LoVo (cell line): Measurements from ENCODE around the gene CAPN8.
A peak's percentile ranks its signal among the peaks of the same experiment; 100 is the strongest.

Experiments used
- DNase-seq: peaks from one replicate; pipeline ENCODE4 v3.0.0-alpha.2; 2016; ENCODE audit warnings: low spot score

CAPN8 gene

DNA sequence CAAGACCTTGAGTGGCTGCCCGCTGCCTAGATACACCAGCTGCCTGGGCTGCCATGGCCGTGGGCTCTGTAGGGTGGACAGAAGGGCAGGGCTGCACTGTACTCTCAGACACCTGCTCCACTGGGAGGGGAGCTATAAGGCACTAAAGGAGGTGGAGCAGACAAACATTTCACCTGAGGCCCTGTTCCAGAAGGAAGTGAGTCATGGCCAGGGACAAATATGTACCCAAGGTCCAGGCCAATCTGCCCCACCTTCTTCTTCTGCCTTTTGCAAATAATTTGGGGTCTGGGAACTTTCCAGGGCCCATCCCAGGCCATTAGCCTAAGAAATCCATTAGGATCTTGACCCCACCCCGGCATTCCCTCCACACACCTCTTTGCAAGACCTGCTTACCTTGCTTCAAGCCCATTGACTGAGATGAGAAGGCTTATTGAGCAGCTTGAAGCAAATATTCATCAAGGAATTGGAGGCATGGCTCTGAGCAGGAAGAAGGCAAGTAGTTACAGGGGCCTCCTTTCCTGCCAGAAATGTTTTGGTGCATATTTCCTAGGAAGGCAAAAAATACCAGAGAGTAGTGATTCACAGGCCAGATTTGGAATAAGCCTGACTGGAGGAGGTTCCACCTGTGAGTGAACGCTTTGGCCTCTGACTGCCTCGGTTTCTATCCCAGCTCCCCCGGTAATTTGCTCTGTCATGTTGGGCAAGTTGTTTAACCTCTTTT lies at the start of gene CAPN8:
CAPN8 (minus strand) TSS at position 110 of the 721 bp plus-strand sequence; CDS start at position 55, 55 bp downstream.
- peak; percentile 89 for DNase-seq

DNA sequence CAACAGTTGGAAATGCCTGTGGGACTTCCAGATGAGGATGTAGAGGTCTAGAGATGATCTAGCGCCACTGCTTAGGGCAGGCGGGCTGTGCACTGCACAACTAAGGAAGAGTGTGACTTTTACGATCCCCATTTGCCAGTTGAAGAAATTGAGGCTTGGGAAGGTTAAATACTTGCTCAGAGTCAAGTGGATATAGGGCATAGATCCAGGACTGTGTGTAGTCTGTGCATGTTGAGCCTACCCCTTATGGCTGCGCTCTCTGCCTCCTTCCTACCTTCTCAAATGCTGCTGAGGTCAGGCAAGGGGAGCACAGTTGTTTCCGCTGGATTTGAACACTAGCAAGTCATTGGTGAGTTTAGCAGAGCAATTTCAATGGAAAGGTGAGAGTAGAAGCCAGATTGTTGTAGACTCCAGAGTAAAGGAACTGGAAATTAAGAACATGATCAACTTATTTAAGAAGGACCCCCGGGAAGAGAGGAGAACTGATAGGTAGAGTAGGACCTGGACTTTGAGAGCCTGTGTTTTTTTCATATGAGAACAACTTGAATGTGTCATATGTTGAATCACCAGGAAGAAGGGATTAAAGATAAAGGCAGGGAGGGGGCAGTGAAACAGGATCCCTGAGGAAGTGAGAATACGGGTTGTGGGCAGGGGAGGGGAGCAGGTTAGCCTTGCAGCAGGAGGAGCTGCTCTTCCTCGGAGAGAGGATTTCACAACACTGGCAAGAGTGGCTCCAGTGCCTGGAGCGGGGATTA lies 49.5 kb upstream of the CAPN8 start:
- peak; percentile 76 for DNase-seq

DNA sequence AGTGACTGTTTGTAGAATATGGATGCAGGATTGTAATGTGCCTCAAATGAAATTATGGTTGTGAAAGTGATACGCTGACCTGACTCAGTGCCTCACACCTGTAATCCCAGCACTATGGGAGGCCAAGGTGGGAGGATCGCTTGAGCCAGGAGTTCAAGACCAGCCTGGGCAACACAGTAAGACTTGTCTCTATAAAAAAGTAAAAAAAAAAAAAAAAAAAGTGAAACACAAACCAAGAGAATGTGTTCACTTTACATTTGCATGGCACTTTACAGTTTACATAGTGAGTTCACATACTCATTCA lies 48.9 kb upstream of the CAPN8 start:
- no peak for DNase-seq

DNA sequence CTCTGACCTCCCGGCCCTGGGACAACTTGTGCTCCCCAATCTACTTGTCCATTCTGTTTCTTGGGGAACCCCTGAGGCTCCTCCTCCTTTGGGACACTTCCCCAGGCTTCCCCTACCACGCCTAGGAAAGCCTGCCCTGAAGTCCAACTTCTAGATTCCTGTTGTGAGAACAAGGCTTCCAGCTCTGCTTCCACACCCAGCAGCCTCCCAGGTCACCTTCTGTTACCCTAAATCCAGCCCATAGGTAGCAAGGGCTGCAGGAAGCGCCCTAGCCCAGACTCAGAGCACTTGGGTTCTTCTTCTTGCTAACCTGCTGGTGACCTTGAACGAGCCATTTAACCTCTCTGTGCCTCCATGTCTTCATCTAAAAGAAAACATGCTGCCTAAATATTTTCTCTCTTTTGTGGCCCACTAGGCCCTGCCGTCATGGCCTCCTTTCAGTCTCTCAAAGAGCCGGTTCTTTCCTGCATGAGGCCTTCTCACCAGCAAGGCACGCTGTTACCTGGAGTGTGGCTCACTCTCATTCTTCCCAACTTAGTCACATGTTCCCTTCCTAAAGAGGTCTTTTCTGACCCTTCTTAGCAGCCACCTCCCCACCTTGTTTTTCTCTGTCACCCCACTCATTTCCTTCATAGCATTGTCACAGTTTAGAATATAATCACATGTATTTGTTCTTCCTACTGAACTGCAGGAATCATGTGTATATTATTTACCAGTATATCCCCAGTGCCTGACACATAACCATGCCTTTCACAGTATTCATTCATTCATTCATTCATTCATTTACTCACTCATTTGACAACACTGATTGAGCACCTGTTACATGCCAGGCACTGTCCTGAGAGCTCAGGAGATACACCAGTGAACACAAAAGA lies 48.3 kb upstream of the CAPN8 start:
- no peak for DNase-seq

DNA sequence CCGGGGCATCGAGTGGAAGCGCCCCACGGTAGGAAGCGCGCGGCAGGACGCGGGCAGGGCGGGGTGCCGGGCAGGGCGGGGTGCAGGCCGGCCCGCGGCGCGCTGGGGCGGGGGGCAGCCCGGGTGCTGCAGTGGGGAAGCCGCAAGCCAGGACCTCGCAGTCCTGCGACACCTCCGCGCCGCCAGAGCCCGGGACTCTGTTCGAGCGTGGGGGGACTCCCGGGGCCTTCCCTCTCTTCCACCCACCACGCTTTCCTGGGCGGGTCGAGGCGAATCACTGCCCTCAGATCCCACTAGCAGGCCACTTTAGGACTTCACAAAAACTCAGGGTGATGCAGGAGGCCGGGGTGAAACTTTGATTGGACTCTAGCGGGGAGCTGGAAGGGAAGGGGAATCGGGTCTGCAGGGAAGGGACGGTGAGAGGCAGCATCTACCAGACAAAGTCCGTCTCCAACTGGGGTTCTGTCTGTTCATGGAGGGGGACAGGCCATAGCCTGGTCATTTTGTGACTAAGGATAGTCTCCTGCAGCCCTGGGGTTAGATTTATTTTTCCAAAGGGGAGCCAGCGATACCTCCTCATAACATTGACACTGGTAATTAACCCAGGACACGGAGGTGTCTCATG lies 47.5 kb upstream of the CAPN8 start:
- DNase-seq, result no peak

DNA sequence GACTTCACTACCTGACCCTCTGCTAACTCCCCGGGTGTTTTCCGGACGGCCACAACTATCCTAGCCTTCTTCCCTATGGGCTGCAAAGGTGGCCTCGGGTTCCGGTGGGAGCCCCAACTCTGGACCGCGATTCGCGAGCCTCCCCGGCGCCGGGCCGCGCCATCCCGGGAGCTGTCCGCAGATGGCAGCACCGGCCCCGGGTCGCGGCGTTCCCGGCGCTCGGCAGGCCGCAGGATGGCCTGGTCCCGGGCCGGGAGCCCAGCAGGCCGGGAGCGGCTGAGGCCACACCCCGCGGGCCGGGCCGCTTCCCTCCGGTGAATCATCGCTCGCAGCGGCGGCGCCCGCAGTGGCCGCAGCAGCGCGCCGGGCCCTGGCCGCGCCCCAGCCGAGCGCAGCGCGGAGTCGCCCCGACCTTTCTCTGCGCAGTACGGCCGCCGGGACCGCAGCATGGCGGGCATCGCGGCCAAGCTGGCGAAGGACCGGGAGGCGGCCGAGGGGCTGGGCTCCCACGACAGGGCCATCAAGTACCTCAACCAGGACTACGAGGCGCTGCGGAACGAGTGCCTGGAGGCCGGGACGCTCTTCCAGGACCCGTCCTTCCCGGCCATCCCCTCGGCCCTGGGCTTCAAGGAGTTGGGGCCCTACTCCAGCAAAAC lies 46.8 kb upstream of the CAPN8 start, which contains the start of gene CAPN2:
CAPN2 (plus strand) TSS at position 346 of the 656 bp plus-strand sequence; CDS start at position 448, 102 bp downstream.
- DNase-seq, result peak; percentile 89

DNA sequence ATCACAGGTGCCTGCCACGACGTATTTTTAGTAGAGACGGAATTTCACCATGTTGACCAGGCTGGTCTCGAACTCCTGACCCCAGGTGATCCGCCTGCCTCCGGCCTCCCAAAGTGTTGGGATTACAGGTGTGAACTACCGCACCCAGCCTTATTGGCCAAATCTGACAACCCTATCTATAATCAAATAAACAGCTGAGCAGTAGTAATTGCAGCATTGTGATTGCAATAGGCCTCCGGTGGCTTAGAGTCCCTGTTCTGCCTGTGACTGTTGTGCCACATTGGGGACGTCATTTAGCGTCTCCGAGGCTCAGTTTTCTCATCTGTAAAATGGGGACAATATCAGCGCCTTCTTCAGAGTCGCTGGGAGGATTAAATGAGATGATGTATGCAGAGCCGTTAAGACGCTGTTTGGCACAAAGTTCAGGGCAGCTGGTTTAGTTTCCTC lies 46.3 kb upstream of the CAPN8 start:
- DNase-seq, result no peak

DNA sequence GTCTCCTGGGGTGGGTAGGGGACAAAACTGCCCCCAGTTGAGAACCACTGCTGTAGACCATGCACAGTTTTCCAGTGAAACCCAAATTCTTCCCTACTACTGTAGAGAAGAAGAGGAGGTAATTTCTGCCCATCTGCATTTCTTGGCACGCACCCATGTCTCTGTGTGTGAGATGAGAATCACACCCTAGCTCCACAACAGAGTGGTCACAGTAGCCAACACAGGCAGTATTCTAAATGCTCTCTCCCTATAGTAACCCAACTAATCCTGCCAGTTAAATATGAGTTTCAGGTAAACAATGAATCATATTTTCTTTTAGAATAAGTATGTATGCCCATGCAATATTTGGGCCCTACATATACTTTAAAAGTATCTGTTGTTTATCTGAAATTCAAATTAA lies 45.7 kb upstream of the CAPN8 start:
- DNase-seq, result peak; percentile 28

DNA sequence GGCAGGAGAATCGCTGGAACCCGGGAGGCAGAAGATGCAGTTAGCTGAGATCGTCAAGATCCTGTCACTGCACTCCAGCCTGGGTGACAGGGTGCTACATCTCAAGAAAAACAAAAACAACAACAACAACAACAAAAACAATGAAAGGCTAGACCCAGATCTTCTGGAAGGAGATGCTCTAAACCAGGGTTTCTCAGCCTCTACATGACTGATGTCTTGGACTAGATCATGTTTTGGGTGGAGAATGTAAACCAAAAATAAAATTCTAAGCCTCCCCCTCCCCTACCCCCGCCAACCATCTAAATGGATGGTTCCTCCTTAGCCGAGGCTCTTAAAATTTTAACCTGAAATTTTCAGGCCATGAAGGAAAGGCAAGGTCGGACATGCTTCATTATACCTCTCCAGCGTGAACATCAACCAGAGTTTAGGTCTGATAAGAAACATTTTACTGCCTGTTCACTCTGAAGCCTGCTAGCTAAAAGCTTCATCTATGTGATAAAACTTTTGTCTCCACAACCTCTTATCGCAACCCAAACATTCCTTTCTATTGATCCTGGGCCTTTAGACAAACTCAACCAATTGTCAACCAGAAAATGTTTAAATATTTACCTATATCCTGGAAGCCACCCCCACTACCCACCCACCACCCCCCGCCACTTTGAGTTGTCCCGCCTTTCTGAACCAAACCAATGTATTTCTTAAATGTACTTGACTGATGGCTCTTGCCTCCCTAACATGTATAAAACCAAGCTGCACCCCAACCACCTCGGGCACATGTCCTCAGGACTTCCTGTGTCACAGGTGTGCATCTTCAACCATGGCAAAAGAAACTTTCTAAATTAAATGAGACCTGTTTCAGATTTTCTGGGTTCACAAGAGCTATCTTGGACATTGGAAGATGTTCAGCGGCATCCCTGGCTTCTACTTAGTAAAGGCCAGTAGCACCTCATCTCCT lies 45.0 kb upstream of the CAPN8 start:
- DNase-seq, result no peak

DNA sequence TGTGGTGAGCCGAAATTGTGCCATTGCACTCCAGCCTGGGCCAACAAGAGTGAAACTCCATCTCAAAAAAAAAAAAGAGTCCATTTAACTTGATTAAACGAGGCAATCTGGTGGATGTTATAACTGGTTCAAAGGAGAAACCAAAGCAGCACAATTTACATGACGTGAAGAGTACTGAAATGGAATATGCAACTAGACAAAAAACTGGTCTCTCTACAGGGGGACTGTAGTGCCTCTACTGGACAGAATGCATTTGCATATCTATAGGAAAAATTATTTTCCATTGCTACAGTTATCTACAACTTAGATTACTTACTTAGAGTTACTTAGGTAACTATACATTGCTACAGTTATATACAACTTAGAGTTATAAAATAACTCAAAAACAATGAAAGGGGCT lies 44.1 kb upstream of the CAPN8 start:
- DNase-seq, result peak; percentile 34

DNA sequence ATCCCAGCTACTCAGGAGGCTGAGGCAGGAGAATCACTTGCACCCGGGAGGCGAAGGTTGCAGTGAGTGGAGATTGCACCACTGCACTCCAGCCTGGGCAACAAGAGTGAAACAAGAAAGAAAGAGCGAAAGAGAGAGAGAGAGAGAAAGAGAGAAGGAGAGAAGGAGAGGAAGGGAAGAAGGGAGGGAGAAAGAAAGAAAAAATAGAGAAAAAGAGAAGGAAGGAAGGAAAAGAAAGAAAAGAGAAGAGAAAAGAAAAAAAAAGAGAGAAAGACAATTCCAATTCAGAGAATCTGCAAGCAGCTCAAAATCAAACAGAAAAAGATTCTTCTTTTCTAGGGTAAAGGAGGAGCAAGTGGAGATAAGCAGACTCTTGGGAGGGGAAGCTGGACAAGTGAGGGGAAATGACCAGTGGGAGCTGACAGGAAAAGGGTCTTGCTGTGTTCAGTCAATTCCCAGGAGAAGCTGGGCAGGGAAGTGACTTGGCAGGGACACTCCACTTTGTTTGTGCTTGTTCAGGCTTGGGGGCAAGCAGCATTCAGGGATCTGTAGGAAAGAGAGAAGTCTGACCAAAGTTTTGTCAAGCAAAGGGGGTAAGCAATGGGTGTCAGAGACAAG lies 43.3 kb upstream of the CAPN8 start:
- DNase-seq, result no peak

DNA sequence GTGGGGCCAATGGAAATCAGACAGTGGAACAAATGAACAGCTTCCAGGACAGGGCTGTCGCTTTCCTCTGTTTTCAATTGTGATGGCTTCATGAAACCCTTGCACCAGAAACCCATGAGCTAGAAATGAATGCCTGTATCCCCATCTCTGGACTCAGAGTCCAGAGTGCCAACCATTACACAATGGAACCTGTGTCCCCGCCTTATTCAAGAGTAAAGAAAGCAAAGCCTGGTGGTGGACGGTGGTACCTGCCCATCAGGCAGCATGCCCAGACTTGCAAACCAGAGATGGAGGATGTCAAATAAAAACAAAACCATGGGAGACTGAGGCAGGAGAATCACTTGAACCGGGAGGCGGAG lies 42.5 kb upstream of the CAPN8 start:
- DNase-seq, result no peak

DNA sequence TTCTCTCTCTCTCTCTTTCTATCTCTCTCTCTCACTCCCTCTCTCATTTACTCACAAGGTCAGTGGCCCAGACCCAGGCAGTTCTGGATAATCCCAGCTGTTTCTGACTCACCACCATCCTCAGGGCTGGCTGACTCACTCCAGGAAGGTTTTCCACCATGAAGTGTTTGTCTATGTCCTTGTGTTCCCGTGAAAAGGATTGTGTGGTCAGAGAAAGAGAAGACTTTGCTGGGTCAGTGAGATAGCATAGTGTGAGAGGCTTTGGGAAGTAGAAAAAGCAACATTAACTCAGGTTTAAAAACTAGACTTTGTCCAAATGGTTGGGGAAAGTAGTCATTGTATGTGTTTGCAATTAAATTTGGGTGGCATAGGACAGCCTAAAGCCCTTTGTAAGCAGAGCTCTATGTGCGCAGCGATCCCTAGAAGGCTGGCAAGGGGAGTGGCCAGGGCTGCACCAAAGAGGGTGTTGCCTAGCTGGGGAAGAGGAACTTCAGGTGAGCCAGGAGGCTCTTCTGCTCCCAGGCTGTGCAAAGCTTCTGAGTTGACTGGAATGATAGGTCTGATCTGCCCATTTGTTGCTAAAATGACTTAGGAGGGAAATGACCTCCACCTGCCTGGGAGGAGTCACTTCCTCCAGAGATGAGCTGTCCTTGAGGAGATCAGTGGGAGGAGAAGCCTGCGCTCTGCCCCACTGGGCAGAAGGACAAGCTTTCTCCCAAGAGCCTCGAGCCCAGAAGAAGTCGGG lies 41.9 kb upstream of the CAPN8 start:
- DNase-seq, result peak; percentile 88

DNA sequence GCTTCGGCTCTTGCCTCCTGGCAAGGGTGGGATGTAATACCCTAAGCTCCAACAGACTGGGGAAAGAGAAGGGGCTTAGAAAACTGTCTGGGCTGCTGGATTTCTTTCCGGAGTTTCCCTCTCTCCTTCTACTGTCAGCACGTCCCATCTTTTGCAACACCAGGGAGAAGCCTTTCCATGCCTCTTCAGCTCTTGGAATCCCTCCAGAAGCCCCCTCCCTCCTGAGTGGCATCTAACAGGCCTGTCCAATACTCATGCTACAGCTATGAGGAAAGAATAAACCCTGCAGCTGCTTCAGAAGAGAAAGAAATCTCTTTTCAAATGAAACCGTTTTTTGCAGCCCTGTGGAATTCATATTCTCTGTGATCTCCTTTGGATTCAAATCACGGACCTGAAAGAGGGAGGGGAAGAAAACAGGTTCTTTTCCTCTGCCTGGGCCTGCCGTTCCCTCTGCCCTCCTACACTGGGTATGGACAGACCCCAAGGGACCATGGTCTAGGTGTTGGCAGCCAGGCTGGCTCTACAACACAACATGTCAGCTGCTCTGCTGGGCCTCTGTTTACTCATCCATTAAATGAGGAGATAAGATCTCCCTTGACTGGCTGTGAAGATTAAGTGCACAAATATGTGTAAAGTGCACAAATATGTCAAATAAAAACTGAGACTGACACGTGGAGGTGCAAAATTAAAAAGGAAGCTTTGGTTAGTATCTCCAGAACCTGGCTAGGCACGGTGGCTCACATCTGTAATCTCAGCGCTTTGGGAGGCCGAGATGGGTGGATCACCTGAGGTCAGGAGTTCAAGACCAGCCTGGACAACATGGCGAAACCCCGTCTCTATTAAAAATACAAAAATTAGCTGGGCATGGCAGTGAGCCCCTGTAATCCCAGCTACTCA lies 40.8 kb upstream of the CAPN8 start:
- peak; percentile 33 for DNase-seq

DNA sequence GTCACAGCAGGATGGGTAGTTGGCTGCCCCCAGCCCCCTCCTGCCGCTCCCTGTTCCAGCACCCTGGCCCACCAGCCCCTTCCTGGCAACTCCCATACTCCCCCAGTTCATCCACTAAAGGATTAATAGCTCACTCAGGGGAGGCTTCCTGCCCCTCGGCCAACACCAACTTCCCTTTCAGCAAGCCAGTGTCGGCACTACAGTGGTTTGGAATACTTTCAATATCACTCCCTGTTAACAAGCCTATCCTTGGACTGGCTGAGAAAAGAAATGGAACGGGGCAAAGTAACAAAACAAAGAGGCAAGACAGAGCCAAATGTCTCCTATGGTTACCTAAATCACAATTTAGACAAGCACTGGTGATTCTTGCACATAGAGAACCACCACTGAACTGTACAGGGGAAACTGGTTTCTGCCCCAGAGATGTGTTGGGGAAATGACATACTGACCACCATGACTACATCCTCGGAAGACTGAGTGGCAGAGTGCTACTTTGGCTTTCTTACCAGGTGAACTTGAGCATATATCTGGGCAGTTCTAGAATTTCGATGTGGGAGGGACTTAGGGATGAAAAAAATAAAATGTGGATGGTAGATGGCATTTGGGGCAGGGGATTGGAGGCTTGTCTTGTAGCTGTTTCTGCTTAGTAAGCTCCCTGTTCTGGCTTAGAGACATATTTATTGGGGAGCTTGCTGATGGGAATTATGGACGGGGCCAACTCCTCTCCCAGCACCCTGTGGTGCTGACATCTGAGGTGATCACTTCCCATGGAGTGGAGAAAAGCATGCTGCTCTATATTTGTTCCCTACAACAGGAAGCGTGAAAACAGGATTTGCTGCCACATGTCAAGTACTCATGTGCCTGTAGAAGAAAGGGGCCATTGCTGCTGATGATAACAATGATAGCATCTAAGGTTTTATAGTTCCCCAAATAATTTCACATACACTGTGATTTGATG lies 39.7 kb upstream of the CAPN8 start:
- no peak for DNase-seq

DNA sequence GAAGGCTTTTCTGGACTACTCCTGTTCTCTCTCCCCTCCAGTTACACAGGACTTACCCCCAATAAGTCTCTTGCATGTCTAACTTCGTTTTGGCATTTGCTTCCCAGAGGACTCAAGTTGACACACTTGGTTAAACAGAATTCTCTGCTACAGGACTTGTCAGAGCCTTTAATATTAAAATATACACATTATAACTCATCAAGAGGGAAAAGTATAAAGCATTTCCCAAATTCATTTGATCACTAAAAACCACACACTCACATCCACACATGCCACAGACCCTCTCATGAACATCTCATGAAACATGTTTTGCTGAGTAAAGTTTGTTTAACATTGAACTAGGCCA lies 38.1 kb upstream of the CAPN8 start:
- no peak for DNase-seq
